Measurements from ENCODE around the gene LSS. TPM values are rescaled to one million over a fixed set of nuclear protein-coding genes. Genes with fewer than 3 reads are reported as not detected.

Gene LSS
- total RNA-seq, 4 donors from 2014 or later = 55.5 to 131 (median 115) TPM

- Histone ChIP-seq H3K36me3 (peaks cover 24 to 100% (median 49%) of the 10 kb centered on the region in 3 donors), H3K27me3 (no peaks in the 10 kb centered on the region), H3K27ac (no peak overlapping the region), H3K4me3 (no peak overlapping the region), H3K9me3 (no peaks in the 10 kb centered on the region), H3K4me1 (no peaks in the 10 kb centered on the region)
- DNase-seq = no peak
- 90% methylated on average over 7 of the region's 20 CpGs; no CpG with 5 or more reads in 1 of the 2 donors for WGBS, 2 donors
- intact Hi-C loops (cut with DNase I) = no loop called here
- TF ChIP-seq POLR2A (IDR thresholded peaks at IDR 0.05) (no peak), CTCF (IDR thresholded peaks at IDR 0.05) (no peak)
Measured at GRCh38 chr21:46215436-46216131, 13.0 kb downstream of the LSS start.

GRCh38 chr21:46214478-46215340, 13.9 kb downstream of the LSS start:
- H3K4me3 ChIP-seq = no peak overlapping the region
- no peaks in the 10 kb centered on the region for H3K4me1 ChIP-seq
- H3K36me3 ChIP-seq = peaks cover 26 to 100% (median 47%) of the 10 kb centered on the region in 3 donors
- WGBS, 2 donors = 87 to 92% methylated on average over 7 to 9 of the region's 27 CpGs
- H3K27me3 ChIP-seq = no peaks in the 10 kb centered on the region
- no peaks in the 10 kb centered on the region for H3K9me3 ChIP-seq
- DNase-seq = no peak
- no peak overlapping the region for H3K27ac ChIP-seq
- no peak for TF ChIP-seq POLR2A (IDR thresholded peaks at IDR 0.05)
- no peak for TF ChIP-seq CTCF (IDR thresholded peaks at IDR 0.05)
- intact Hi-C loops (cut with DNase I) = no loop called here

- H3K9me3 ChIP-seq = no peaks in the 10 kb centered on the region
- H3K27me3 ChIP-seq = no peaks in the 10 kb centered on the region
- peaks cover 34 to 100% (median 47%) of the 10 kb centered on the region in 3 donors for H3K36me3 ChIP-seq
- H3K27ac ChIP-seq = no peak overlapping the region
- WGBS, 2 donors = 94 to 100% methylated on average over 1 to 2 of the region's 15 CpGs
- intact Hi-C loops (cut with DNase I) = no loop called here
- DNase-seq = no peak
- H3K4me3 ChIP-seq = no peak overlapping the region
- TF ChIP-seq CTCF (IDR thresholded peaks at IDR 0.05) (no peak), POLR2A (IDR thresholded peaks at IDR 0.05) (no peak)
- H3K4me1 ChIP-seq = no peaks in the 10 kb centered on the region
Measured at GRCh38 chr21:46213620-46214286, 14.8 kb downstream of the LSS start.

- Histone ChIP-seq H3K4me3 (no peak overlapping the region), H3K27me3 (no peaks in the 10 kb centered on the region), H3K27ac (no peak overlapping the region), H3K36me3 (peaks cover 42 to 100% (median 47%) of the 10 kb centered on the region in 3 donors), H3K4me1 (no peaks in the 10 kb centered on the region), H3K9me3 (no peaks in the 10 kb centered on the region)
- TF ChIP-seq CTCF (IDR thresholded peaks at IDR 0.05) = no peak
- no peak for TF ChIP-seq POLR2A (IDR thresholded peaks at IDR 0.05)
- no peak for DNase-seq
- intact Hi-C loops (cut with DNase I) = no loop called here
- WGBS, 2 donors = 84 to 87% methylated on average over 9 to 13 of the region's 18 CpGs
Measured at GRCh38 chr21:46212721-46213484, 15.7 kb downstream of the LSS start.
